NCI-H748 (cell line): ENCODE data around the gene RAB5B.
"Not testable (repeated sequence)": the region's sequence is repeated elsewhere in the genome, so short reads cannot be mapped to it uniquely, and the experiment has no call there.

Experiments used
- DNase-seq: peaks from one replicate; lab custom pipeline; 2025; ENCODE audit not compliant: unreplicated experiment; lab: John Stamatoyannopoulos, UW

Gene RAB5B

GRCh38 chr12:55940065-55940732 is 33.7 kb upstream of the RAB5B start:
- peak; percentile 82 for DNase-seq

DNA sequence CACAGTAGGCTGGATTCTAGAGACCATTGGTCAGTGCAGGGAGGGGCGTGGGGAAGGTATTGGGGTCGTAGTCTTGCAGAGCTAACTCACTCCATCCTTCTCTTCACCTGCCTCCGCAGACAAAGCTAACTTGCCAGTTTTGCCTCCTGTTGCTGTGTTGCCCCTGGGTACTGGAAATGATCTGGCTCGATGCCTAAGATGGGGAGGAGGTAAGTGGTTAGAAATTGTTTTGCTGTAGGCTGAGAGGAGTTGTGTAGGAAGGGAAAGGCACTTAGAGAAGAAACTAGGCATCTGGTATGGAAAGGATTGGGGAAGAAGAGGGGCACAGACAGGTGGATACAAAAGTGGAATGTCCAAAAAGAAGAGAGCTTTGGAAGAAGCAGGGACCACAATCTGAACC is 31.8 kb upstream of the RAB5B start:
- no peak for DNase-seq

GRCh38 chr12:55942577-55943136 is 31.2 kb upstream of the RAB5B start:
- no peak for DNase-seq

- DNase-seq = no peak
Measured at GRCh38 chr12:55946553-55946952, 27.3 kb upstream of the RAB5B start.

DNA sequence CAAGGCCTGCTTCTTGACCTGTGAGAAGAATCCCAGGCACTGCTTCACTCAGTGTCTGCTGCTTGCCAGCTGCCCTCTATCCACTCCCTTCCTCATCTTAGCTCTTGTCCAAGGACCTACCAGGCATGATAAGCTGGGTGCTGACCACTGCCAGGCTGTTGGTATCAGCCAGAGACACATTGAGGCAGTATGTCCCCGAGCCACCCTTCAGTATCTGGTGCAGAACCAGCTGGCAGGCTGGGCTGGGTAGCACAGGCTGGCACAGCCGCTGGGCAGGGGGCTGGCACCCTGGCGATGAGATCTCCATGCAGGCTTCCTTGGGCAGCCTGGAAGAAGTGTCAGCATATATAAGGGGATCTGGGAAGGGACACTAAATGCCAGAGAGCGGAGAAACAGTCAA is 18.5 kb upstream of the RAB5B start:
- DNase-seq = no peak

GRCh38 chr12:55955800-55956508 is 17.9 kb upstream of the RAB5B start:
- no peak for DNase-seq

DNA sequence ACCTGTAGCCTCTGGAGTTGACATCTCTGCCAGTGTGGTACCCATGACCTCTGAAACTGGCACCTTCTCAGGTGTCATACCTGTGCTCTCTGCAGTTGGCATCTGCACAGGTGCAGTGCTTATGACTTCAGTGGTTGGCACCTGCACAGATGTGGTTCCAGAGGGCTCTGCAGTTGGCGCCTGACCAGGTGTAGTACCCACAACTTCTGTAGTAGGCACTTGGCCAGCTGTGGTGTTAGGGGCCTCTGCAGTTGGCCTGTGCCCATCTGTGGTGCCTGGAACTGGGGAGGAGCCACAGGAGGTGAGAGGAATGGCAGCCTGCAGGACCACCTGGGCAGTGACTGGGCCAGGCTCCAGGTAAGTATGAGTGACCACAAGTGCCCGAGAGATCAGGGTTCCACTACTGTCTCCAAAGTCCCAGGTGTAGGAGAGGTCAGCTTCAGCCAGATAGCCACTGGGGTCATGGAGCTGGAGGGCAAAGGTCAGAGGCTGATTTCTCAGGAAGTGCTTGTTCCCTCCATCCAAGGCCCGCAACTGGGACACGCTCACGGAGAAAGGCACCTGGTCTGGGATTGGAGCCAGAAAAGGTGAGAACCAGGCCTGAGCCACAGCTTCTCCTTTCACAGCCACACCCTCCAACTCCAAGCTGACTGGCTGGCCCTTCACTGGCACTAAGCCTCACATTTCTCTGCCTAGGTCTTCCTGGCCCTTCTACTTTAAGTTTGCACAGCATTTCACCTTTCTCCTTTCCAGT is 16.6 kb upstream of the RAB5B start:
- no peak for DNase-seq

- DNase-seq = no peak
Measured at GRCh38 chr12:55963760-55964159, 10.1 kb upstream of the RAB5B start.

- no peak for DNase-seq
Measured at GRCh38 chr12:55965240-55965639, 8.6 kb upstream of the RAB5B start.

DNA sequence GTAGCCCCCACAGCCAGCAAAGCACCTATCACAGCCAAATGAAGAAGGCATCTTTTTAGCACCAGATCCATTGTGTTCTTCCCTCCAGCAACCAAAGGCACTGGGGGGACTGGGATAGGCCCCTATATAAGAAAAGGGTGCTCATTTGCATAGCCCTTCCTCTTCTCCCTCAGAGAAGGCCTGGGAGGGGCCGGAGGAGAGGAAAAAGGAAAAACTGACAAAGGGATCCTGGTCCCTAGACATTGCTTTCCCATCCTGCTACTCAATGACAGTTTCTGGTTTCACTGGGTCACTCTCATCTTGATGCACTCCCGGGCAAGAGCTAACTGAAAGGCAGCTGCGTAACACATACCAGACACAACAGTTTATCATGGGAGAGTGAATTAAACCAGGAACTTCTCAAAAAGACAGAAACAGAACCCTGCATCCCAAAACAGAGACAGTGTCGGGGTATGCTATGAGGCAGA is 7.9 kb upstream of the RAB5B start, which contains the start of gene PMEL:
PMEL (minus strand) TSS at position 102 of the 467 bp plus-strand sequence; CDS start at position 71, 31 bp downstream.
- no peak for DNase-seq

DNA sequence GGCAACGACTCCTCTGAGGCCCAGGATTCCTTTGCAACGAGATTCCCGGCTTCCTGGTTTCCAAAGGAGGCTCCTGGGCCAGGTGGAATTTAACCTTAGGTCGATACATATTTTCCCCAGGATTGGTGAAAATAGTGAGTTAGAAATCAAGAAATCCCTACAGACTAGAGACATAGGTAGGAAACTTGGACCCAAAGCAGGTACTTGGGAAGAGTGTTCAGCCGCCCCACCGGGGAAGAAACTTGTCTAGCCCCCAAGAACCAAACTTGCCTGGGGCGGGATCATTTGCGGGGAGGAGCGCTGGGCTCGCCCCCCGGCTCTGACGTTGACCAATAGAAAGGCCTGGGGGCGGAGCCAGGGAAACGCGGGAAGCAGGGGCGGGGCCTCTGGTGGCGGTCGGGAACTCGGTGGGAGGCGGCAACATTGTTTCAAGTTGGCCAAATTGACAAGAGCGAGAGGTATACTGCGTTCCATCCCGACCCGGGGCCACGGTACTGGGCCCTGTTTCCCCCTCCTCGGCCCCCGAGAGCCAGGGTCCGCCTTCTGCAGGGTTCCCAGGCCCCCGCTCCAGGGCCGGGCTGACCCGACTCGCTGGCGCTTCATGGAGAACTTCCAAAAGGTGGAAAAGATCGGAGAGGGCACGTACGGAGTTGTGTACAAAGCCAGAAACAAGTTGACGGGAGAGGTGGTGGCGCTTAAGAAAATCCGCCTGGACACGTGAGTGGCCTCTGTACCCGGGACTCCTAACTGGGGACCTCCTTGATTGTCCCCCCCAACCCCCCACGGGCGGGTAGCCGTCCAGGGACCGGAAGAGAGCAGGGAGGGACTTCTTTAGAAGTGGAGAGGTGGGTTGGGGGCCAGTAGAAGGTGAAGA is 7.2 kb upstream of the RAB5B start, which contains the start of gene CDK2:
CDK2 (plus strand) TSS at position 423 of the 874 bp plus-strand sequence; CDS start at position 602, 179 bp downstream.
- DNase-seq = peak; percentile 81

DNA sequence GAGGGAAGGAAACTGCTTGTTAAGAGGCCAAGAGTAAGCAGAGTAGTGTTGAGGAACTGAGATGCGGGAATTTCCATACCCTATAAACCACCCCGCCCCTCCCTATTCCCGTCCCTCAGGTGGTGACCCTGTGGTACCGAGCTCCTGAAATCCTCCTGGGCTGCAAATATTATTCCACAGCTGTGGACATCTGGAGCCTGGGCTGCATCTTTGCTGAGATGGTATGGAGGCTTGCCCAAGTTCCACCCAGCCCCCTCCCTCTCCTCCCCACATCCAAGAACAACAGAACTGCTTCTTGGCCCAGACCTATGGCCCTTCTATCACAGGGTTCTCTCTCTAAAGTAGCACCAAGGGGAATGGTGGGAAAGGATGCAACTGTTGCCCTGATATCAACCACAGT is 4.5 kb upstream of the RAB5B start:
- DNase-seq = no peak

- DNase-seq = no peak
Measured at GRCh38 chr12:55970775-55971174, 3.1 kb upstream of the RAB5B start.

DNA sequence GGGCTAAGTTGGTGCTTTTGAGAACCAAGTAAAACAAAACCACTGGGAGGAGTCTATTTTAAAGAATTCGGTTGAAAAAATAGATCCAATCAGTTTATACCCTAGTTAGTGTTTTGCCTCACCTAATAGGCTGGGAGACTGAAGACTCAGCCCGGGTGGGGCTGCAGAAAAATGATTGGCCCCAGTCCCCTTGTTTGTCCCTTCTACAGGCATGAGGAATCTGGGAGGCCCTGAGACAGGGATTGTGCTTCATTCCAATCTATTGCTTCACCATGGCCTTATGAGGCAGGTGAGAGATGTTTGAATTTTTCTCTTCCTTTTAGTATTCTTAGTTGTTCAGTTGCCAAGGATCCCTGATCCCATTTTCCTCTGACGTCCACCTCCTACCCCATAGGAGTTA is 1.8 kb upstream of the RAB5B start:
- peak; percentile 5 for DNase-seq

DNA sequence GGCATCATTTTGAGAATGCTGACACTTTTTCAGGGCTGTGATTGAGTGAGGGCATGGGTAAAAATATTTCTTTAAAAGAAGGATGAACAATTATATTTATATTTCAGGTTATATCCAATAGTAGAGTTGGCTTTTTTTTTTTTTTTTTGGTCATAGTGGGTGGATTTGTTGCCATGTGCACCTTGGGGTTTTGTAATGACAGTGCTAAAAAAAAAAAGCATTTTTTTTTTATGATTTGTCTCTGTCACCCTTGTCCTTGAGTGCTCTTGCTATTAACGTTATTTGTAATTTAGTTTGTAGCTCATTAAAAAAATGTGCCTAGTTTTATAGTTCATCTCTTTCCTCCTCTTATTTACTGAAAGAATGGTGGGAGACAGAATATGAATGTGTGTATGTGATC is 1.4 kb upstream of the RAB5B start:
- DNase-seq = no peak

DNA sequence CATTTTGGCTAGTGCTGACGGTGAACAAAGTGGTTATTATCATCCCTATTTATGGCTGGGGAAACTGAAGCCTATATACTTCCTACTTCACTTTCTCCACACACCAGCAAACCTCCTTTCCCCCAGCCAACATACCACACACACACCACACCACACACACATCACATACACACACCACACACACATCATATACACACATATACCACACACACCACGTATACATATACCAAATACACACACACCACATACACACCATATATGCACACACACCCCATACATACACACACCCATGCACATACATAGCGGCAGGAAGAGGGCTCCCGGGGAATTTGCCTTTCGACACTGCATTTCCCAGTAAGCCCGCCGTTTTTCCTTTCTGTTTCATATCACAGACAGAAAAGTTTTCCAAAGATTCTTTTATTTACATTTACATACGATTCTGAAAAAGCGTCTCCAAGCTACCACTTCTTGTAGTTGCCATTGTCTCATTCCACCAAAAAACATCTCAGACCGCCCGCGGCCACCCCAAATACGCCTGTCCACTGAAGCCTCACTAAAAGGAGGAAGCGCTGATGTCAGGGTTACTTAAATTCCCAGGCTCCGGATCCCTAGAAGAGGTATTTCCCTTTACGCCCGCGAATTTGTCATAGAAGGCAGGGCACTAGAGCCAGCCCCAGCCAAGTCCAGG is 823 bp upstream of the RAB5B start:
- peak; percentile 46 for DNase-seq

- DNase-seq = peak; percentile 60
Measured at GRCh38 chr12:55974308-55974730, 441 bp downstream of the RAB5B start.

- DNase-seq = no peak
Measured at GRCh38 chr12:55978393-55978792, 4.5 kb downstream of the RAB5B start.

- no peak for DNase-seq
Measured at GRCh38 chr12:55979069-55979468, 5.2 kb downstream of the RAB5B start.

DNA sequence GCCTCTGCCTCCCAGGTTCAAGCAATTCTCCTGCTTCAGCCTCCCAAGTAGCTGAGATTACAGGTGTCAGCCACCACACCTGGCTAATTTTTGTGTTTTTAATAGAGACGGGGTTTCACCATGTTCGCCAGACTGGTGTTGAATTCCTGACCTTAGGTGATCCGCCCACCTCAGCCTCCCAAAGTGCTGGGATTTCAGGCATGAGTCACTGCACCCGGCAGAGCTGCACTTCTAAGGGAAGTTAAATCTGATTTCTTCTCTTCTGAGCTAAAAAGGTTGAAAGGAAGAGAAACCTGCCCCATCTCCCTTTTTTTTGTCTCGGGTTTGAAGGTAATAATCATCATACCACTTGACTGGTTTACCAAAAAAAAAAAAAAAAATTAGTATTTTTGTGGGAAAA is 8.0 kb downstream of the RAB5B start:
- not testable (repeated sequence) for DNase-seq
